ENCODE results near the gene LYST. TPM values are rescaled to one million over a fixed set of nuclear protein-coding genes. Genes with fewer than 3 reads are reported as not detected.

LYST gene
- total RNA-seq, 1 donor from 2014 or later, result 51.0 TPM

GRCh38 chr1:235613602-235614001 is 253.1 kb downstream of the LYST start:
- intact Hi-C loops (cut with micrococcal nuclease), result no loop called here

GRCh38 chr1:235612761-235613160 is 253.9 kb downstream of the LYST start:
- intact Hi-C loops (cut with micrococcal nuclease), result no loop called here

Other genes with a start within 250 kb of the LYST start
- 3.3 and 3.7 TPM in 2 replicates for gene GNG4, start 217.1 kb downstream of the LYST start, total RNA-seq
- 0.10 and 0.17 TPM in 2 replicates for gene NID1, start 198.2 kb upstream of the LYST start, total RNA-seq

All from T-helper 1 cell treated with Interleukin-12 subunit alpha and Interleukin-12 subunit beta and Interleukin-4 antibody, amounts not matched to agents 30 ng/mL and 1 ng/mL, for 36 hours (primary cell).